ENCODE data around the gene LSAMP. TPM values are rescaled to one million over a fixed set of nuclear protein-coding genes. Genes with fewer than 3 reads are reported as not detected.

Gene LSAMP
- total RNA-seq, 2 donors from 2014 or later, result 1.7 to 2.1 TPM

DNA sequence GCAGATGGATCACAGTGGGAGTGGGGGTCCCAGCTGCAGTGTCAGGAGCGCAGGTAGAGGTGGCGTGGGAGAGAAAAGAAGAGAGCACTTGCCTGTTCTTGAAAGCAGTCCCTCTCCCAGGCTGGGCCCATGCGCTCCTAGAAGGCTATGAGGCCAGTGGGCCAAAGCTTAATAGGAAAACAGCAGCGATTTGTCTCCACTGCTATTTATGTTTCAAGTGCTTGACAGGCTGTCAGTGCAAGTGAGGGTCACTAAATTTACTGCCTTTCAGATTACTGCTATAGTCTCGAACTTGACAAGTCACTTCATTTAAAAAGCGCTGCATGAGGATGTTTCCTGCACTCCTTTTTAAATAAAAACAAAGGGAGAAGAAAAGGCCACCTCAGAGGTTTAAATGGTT lies 582.4 kb downstream of the LSAMP start:
- no peak for DNase-seq (ENCODE audit: low spot score)

DNA sequence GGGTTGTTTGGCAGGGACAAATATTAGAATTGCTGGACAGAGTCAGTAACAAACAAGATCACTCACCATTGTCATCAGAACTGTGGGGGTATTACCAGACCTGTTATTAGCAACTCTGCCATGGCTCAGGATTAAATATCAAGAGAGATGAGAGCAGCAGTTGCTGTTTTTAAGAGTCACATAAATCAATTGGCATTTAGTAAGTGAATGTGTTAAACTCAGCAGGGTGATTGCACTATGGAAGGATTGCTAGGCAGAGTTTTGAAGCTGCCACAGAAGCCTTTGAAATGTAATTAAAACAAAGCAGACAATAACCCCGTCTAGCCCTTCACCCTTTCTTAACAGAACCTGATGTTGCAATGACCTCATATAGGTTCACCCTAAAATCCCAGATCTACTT lies 583.2 kb downstream of the LSAMP start:
- no peaks in the 10 kb centered on the region for H3K27me3 ChIP-seq
- TF ChIP-seq, protein P1, sequence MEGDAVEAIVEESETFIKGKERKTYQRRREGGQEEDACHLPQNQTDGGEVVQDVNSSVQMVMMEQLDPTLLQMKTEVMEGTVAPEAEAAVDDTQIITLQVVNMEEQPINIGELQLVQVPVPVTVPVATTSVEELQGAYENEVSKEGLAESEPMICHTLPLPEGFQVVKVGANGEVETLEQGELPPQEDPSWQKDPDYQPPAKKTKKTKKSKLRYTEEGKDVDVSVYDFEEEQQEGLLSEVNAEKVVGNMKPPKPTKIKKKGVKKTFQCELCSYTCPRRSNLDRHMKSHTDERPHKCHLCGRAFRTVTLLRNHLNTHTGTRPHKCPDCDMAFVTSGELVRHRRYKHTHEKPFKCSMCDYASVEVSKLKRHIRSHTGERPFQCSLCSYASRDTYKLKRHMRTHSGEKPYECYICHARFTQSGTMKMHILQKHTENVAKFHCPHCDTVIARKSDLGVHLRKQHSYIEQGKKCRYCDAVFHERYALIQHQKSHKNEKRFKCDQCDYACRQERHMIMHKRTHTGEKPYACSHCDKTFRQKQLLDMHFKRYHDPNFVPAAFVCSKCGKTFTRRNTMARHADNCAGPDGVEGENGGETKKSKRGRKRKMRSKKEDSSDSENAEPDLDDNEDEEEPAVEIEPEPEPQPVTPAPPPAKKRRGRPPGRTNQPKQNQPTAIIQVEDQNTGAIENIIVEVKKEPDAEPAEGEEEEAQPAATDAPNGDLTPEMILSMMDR (IDR thresholded peaks at IDR 0.05), result no peak
- H3K9me3 ChIP-seq, result no peaks in the 10 kb centered on the region
- H3K36me3 ChIP-seq, result no peaks in the 10 kb centered on the region
- H3K4me1 ChIP-seq, result no peaks in the 10 kb centered on the region
- no peak overlapping the region for H3K4me3 ChIP-seq
- no peak for DNase-seq (ENCODE audit: low spot score)
- H3K27ac ChIP-seq, result no peak overlapping the region

More for the DNA sequence above, 582.4 kb downstream of the LSAMP start:
- Histone ChIP-seq H3K36me3 (no peaks in the 10 kb centered on the region), H3K27me3 (no peaks in the 10 kb centered on the region), H3K4me3 (no peak overlapping the region), H3K9me3 (no peaks in the 10 kb centered on the region), H3K27ac (no peak overlapping the region), H3K4me1 (no peaks in the 10 kb centered on the region)
- TF ChIP-seq, protein P1 (IDR thresholded peaks at IDR 0.05), result no peak

DNA sequence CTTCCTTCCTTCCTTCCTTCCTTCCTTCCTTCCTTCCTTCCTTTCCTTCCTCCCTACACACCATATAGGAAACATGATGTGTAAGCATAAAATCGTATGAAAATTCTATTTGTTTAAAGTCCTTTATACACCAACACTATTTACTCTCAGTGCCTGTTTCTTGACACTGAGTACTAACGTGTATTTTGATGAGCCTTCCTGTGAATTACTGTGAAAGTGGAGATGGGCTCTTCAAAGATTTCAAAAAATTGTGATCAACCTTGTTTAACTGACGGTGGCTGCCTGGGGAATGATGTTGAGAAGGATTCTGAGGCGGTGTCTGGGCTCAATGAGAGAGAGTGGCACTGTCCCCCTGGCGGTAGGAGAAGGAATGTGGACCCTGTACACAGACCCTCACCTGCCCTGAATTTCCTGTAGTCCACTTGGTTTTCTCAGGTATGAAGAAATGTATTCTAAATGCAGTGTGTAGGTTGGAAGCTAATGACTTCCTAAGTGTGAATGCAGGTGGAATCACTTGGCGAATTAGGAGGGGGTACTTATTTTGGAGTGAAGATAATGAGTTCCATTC lies 584.0 kb downstream of the LSAMP start:
- TF ChIP-seq, protein P1 (IDR thresholded peaks at IDR 0.05), result no peak
- Histone ChIP-seq H3K27ac (no peak overlapping the region), H3K36me3 (no peaks in the 10 kb centered on the region), H3K27me3 (no peaks in the 10 kb centered on the region), H3K4me1 (no peaks in the 10 kb centered on the region), H3K4me3 (no peak overlapping the region), H3K9me3 (no peaks in the 10 kb centered on the region)
- DNase-seq (ENCODE audit: low spot score), result no peak

DNA sequence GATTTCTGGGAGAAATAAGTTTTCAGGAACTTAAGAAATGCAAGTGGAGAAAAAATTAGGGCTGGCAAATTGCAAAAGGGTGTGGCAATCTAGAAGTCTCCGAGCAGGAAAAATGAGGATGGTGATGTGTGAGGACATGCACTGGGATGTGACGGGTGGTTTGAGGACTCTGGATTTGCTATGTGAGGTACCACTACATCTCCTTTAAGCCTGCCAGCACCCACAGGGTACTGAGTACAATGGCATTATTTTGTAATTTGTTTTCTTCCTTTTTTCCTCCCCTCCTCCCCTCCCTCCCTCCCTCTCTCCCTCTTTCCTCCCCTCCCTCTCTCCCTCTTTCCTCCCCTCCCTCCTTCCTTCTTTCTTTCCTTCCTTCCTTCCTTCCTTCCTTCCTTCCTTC lies 584.5 kb downstream of the LSAMP start:
- Histone ChIP-seq H3K4me3 (no peak overlapping the region), H3K27ac (no peak overlapping the region), H3K36me3 (no peaks in the 10 kb centered on the region), H3K4me1 (no peaks in the 10 kb centered on the region), H3K27me3 (no peaks in the 10 kb centered on the region), H3K9me3 (no peaks in the 10 kb centered on the region)
- TF ChIP-seq, protein P1 (IDR thresholded peaks at IDR 0.05), result no peak
- DNase-seq (ENCODE audit: low spot score), result no peak

DNA sequence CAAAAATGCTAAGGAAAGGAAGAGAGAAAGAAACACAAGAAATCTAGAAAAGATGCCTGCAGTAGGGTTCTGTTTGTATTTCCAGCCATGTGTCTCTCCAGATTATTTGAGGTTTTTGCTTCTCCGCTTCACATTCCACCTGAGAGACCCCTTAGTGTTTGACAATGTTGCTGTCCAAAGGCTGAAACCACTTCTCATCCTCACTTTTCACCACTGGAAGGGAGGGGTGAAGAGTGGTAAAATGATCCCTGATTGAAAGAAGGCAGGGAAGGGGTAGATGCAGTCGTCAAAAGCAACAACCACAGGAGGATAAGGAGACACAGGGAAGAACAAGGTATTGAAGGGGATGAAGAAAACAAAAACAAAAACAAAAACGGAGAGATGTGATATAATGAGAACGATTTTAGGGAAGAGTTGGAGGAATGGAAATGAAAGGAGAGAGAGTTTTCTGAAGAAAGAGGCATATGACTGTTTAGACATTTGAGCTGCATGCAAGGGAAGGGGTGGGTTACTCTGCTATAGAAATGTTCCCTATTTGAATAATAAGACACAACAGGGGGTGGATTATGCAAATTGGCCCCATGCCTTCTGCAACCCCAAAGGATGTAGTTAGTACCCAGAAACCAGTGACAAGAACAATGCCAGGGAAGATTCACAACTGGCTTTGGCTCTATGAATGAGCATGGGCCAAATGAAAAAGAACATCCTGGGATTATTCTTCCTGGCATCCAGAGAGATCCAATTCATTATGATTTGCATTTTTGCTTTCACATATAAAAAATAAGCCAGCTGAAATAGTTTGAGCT lies 586.1 kb downstream of the LSAMP start:
- Histone ChIP-seq H3K4me1 (no peaks in the 10 kb centered on the region), H3K36me3 (no peaks in the 10 kb centered on the region), H3K27me3 (no peaks in the 10 kb centered on the region), H3K9me3 (no peaks in the 10 kb centered on the region), H3K27ac (no peak overlapping the region), H3K4me3 (no peak overlapping the region)
- DNase-seq (ENCODE audit: low spot score), result no peak
- TF ChIP-seq, protein P1 (IDR thresholded peaks at IDR 0.05), result no peak

Data from right atrium auricular region (tissue), 2 donors.